ENCODE measurements around the gene PCCA.
"Not testable (repeated sequence)": the region's sequence is repeated elsewhere in the genome, so short reads cannot be mapped to it uniquely, and the experiment has no call there.

PCCA gene

DNA sequence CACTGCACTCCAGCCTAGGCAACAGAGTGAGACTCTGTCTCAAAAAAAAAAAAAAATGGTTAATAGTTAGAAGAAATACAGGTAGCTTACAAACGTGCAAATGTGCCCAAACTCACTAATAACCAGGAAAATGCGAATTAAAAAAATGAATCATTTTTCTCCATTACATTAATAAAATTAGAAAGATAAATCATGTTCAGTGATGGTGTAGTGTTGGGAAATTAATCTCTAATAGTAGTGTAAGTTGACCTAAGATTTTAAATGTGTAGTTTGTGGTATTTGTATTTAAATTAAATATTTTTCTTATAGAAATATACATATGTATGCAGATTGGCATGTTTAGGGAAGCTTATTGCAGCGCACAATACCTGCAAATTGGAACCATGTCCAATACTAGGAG, 57.6 kb downstream of the PCCA start:
- DNase-seq, result no peak

DNA sequence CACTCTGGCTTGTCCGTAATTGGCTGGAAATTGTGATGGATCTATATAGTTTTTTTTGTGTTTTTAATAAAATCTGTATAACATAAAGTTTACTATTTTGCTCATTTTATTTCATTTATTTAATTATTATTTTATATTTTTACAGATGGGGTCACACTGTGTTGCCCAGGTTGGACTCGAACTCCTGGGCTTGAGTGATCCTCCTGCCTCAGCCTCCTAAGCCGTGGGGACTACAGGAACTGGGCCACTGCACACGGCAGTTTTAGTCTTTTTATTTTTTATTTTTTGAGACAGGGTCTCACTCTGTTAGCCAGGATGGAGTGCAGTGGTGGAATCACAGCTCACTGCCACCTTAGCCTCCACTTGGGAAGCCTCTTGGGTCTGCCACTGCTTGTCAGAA, 58.9 kb downstream of the PCCA start:
- no peak for DNase-seq

DNA sequence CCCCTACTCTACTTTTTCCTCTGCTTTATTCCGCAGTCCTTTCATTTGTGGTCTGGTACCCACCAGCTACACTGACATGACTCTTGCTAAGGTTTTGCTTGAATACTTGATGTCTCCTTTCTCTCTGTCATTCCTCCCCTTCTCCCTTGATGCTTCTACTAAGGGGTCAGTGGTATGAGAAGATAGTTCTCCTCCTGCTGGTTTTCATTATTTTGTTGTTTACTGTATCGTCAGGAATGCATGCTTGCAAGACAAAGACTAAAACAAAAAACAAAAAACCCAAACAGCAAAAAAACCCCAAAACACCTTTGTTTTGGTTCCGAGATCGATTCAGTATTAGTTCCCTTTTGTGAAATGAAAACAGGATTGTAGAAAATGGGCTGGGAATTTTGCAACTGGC, 59.5 kb downstream of the PCCA start:
- DNase-seq, result no peak

DNA sequence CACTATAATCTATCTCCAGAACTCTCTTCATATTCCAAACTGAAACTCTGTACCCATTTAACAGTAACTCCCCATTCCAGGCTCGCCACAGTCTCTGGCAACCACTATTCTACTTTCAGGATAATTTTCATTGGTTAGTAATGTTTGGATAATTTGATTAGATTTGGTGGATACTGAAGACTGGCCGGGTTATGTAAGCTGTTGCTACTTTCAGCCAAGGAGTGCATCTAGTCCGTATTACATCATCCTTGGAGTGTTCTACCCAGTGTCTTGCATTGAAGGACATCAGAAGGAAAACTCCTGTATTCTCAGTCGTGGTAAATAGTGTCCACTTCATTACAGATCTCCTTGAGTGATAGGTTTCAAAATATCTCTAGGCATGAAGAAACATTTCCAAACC, 60.5 kb downstream of the PCCA start:
- no peak for DNase-seq

DNA sequence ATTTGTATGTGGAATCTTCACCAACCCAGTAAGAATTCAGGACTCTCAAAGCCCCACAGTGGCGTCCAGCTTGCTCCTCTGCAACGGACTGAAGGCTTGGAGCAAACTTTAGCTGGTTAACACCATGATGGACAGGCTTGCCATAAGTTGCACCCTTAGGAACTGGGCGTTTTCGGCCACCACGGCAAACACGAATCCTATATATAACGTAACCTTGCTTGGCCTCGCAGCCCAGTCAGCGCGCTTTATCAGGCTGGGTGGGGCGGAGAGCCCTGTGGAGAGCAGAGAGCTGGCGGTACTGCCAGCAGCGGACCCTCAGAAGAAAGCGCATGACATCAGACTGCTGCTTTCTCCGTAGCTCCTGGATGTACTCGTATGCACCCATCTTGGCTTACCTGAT, 61.8 kb downstream of the PCCA start:
- DNase-seq, result not testable (repeated sequence)

DNA sequence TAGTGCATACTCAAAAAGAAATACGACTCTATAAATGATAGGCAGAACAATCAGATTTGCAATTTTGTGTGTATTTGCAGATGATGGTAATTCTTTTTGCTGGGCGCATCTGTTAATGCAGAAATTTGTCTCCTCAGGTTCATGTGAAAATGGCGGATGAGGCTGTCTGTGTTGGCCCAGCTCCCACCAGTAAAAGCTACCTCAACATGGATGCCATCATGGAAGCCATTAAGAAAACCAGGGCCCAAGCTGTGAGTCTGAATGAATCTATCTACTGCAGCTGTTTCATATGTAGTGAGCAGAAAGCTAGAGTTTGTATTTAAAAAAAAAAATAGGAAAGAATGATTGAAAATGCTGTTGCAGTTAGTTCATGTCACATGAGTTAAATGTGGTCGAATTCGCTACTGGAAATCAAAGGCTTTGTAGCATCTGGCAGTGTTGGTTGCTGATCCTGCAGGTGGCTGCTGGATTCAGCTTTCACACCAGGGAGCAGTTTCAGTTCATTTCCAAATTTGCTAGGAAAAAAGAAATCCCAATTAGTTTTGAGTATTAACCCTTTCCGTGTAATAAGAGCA, 66.0 kb downstream of the PCCA start:
- DNase-seq, result no peak

DNA sequence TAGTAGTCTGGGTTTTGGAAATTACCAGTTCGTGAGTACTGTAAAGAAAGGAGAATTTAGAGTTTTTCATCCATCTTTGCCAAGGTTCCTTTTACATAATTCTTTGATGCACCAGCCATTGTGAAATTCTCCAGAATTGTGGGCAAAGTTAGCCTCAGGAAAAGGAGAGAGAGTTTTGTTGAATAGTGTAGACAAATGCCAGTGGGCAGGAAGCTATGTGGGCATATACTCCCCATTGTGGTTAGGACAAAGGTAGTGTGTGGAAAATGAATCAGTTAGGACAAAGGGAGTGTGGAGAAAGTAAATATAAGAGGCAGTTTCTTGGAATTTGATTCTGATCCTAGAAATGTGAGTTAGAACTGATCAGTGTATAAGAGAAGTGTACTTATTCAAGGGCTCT, 67.9 kb downstream of the PCCA start:
- no peak for DNase-seq

DNA sequence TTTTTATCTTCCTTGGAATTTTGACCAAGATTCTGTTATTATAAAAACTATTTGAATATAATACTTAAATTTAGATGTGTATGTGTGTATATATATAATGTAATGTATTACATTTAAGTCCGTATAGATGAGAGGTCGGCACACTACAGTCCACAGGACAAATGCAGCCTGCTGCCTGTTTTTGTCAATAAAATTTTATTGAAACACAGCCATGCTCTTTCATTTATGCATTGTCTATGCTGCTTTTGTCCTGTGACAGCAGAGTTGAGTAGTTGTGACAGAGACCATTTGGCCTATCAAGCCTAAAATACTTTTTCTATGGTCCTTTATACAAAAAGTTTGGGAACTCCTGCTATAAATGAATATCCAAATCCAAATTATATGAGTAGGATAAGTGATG, 69.7 kb downstream of the PCCA start:
- DNase-seq, result no peak

DNA sequence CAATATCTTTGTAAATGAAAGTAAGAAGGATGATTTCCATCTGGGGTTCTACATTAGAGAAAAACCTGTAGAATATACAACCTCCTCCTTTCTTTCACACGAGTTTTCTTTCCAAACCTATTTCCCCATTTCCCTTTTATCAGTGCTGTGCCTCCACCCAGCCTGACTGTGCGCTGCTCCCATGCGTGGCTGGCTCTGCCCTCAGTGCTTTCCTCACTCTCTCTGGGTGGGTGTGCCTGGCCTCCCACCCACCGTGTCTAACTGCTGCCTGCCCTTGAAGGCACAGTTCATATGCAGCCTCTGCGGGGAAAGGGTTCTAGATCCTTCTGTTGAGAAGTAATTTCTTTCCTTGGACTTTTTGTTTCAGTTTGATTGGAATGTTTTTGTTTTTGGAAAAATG, 70.7 kb downstream of the PCCA start:
- DNase-seq, result no peak

DNA sequence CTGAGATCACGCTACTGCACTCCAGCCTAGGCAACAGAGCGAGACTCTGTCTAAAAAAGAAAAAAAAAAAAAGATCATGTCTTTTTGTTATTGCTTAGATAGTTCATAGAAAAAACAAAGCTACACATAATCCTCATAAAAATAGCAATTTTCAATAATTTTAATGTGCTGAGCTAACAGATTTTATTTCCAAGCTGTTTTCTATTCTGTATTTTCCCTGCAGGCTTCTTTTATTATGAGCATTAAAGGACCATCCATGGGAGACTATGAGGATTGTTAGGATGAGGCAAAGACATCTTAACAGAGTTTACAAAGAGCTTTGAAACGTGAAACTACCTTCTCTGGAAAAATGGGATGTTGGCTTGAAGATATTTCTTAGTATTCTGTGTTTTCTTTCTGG, 71.6 kb downstream of the PCCA start:
- no peak for DNase-seq

DNA sequence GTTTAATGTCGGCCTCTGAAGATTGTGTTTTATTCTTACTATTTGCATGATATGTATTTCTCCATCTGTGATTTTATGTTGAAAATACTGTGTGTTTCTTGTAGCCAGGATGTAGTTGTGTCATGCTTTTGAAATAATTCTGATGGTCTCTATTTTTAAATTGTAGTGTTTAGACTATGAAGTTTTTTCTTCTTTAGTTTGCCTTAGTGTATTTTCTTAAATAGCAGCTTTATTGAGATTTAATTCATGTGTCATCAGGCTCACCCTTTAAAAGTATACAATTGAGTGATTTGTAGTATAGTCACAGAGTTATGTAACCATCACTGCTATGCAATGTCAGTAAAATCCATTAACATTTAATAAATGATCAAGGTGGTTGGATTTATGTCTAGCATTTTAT, 74.5 kb downstream of the PCCA start:
- no peak for DNase-seq

DNA sequence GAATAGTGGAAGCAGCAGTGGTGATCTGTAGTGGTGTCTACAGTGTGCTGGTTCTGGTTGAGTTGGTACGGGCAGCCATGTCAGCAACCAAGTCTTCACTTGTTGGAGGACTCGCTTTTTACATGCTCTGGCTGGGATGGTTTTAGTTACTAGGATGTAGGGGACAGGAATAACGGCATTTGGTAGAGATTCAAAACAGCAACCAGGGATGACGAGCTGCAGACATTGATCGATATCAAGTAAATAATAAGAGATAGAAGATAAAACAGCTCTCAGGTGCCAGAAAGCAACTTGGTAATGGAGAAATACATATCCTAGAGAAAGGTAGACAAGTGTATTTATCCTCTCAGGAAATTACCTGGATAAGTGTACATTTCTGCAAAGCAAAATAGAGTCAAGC, 84.3 kb downstream of the PCCA start:
- DNase-seq, result no peak

DNA sequence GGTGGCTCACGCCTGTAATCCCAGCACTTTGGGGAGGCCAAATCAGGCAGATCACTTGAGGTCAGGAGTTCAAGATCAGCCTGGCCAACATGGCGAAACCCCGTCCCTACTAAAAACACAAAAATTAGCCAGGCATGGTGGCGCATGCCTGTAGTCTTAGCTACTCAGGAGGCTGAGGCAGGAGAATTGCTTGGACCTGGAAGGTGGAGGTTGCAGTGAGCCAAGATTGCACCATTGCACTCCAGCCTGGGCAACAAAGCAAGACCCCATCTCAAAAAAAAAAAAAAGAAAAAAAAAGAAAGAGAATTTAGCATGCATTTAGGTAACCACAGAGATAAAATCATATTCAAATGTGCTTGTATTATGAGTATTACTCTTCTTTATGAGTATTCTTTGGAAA, 85.6 kb downstream of the PCCA start:
- not testable (repeated sequence) for DNase-seq

DNA sequence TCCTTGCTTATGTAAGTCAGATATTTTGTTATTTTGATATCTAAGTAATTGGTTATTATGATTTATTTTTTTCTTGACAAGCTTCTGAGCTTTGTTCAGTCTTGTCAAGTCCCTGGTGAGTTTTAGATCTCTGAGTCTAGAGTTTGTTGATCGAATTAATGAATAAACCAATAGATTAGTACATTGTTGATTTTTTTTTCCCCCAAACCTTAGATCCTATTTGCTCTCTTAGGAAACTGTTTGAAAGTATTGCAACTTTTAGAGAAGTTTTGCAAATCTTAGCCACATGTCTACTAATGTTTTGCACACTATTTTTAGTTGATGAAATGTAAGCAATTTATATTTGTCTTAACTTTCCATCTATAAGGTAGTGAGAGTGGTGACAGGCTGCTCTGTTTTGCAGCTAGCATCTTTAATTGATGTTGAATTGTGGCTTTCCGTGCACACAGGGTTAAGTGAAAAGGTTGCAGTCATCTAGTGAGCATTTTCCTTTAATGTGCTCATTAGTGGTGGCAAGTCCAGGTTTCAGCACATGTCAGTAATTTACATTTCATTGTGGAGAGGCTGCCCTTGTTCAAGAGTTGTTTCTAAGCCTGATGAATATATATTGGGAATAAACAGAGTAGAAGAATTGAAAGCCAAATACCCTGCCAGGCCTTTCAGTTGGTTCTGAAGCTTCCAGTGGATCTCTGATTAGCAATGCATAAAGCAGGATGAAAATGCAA, 86.3 kb downstream of the PCCA start:
- DNase-seq, result no peak

DNA sequence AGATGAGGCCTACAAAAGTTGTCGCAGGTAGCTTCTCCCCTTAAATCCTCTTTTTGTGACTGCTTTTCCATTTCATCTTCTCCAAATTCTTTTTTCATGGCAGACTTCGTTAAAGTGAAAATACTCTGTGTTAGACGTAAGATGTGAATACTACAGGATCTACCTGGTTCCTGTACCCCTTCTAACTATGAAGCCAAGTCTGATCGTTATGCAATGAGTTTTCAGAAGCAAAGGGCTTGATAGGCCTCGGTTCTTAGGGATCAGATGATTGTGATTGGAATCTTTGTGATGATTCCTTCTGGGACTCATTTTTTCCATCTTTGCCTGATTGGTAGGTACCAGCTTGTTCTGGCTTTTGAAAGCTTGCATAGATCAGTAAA, 86.9 kb downstream of the PCCA start:
- no peak for DNase-seq

DNA sequence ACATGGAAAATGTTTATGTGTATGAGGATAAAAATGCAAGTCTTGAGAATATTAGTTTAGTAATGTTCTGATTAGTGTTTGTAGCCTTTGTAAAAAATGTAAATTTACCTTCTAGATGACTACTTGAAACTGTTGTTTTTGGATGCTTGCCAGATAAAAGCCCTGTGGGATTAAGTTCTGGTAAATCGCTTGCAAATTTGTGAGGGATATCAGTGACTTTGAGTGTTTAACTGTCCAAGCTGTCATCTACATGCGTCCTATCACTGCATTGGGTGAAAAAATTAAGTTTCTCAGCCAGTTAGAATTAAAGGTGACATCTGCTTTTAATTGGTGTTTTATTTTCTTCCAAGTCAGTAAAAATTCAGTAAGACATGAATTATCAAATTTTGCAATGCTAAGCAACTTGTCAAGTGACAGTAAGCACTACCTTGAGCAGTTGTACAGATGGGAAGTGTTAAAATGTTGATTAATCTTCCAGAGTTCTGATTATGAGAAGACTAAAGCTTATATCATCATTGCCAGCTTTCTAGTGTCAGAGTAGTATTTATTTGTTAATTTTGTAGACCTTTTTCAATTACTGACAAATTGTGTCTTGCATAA, 88.0 kb downstream of the PCCA start:
- DNase-seq, result no peak

DNA sequence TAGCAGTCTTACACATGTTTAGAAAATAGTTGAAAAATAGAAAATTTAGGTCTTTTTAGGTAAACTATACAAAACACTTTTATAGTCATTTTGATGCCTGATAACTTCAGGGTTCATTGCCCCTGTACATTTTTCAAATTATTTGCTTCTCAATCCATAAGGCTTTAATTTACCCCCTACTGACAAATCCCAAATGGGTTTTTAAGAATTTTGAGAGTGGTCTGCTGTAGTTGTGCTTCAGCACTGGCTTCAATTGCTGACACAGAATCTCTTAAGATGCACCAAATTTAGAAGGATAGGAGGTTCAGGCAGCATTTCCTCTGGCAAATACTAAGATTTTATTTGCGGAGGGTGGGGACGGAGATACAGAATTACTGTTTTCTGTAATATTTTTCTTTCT, 89.4 kb downstream of the PCCA start:
- no peak for DNase-seq

DNA sequence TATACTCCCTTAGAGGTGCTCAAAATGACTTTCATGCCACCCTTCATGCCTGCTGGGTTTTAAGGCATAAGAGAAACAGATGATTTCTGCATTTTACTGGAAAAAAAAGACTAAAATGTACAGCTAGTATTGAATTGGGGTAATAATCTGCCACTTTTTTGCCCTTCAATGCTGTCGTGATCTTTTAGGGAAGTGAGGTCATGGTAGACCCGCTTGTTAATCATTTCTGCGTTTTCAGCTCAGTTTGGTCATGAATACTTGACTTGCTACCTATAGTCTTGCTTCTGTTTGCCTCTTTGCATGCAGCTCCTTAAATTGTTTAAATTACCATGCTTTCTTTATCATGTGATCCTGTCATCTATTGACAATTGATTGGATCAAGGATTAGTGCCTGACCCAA, 90.4 kb downstream of the PCCA start:
- no peak for DNase-seq

DNA sequence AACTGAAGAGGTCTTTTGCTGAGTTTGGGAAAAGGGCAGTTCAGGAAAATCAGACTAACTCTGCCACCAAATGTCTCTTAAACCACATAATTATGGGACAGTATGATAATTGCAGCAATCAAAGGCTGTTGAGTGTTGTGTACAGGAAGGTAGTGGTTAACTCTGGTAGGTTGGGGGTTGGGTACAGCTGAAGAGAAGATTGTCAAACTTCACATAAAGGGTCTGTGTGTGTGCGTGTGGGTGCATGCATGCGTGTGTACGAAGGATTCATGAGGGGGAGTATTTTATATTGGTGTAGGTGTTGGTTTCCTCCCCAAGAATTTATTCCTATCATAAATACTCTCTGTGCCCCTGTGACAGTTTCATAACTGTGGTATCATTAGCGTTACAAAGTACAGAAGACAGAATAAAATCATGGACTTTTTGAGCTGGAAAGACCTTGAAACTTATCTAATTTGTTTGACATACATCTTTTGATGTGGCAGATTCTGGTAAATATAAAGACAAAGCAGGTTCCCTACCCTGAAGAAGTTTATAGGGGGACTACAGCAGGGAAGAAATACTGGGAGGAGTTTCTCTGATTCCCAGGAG, 94.1 kb downstream of the PCCA start:
- no peak for DNase-seq

DNA sequence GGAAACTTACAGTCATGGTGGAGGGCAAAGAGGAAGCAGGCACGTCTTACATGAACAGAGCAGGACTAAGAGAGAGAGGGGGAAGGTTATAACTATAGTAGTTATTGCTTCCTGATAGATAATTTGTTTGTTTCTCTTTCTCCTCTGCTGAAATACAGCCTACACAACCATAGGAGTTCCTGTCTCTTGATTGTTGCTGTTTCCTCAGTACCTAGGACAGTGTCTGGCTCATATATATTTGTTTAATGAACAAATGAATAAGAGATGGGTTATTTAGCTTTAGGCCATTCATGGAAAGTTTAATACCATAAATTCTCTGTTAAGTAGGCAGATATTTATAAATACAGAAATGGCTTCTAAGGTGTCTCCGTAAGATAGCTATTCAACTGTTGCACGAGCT, 95.2 kb downstream of the PCCA start:
- DNase-seq, result no peak

DNA sequence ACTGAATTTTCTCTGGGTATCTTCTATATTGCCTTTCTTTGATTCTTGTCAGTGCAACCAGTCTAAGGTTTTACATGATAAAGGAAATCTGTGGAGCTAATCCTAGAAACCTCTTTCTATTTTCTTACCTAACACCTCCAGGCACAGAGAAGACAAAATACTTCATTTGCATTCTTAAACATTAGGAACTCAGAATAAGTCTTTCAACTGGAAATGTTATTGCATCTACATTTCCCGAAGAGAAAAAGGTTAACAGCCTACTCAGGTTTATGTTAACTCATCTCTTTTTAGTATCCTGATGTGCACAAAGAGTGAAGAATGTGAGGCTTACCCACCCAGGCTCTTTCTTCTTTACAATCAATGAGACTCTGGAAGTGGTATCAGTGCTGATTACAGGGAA, 106.7 kb downstream of the PCCA start:
- DNase-seq, result no peak

DNA sequence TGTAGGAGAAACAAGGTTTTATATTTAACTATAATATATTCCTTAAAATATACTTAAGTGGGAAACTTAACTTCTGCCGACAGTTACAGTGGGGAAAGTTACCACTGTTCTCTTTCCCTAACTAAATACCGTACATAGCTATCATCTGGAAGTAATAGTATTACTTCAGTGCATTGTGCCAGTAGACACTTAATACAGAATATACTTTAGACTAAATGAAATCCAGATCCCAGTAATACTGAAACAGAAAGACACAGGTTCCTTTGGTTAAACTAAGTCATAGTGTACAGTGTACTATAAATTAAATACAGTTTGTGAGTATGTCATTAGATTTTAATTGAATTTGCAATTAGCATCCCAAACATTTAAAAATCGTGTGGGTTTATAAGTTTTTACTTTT, 107.5 kb downstream of the PCCA start:
- no peak for DNase-seq

DNA sequence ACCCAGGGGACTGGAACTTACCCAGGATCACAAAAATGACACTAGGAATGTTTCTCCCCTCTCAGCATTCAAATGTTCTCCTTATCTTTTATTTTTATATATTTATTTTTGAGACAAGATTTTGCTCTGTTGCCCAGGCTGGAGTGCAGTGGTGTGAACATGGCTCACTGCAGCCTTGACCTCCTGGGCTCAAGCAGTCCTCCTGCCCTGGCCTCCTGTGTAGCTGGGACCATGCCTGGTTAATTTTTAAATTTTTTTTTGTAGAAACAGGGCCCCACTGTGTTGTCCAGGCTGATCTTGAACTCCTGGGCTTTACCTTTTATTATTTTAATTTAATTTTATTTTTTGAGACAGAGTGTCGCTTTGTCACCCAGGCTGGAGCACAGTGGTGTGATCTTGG, 108.2 kb downstream of the PCCA start:
- DNase-seq, result no peak

DNA sequence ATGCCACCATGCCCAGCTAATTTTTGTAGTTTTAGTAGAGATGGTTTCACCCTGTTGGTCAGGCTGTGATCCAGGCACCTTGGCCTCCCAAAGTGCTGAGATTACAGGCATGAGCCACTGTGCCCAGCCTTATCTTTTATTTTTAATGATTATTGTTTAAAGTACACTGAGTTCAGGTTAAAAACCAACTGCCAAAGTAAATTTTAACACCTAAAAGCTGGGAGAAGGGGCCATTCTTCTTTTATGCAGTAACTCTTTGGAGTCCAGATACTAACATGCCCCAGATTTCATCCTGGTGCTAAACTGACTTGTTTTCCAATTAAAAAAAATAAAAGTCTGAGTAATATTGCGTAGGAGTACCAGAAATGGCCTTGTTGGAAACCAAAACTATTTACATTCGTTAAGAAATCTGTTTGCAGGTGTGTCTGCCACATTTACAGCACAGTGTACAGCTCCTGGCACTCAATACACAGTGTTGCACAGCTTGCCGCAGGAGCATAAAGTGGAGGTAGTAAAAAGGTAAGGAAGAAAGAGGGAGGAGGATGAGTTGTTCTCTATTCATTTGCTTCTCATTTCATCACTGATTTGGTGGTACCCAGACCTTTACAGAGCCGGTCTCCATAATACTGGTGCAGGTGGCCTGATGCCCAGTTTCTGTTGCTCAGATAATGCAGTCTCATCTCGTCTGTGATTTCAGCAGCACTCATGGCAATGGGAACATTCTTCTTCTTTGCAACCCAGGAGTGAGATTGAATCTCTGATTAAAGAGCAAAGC, 108.9 kb downstream of the PCCA start:
- DNase-seq, result no peak
